ENCODE measurements around the gene UBE2J2.
A peak's percentile ranks its signal among the peaks of the same experiment; 100 is the strongest.

Gene UBE2J2

GRCh38 chr1:1281533-1282321 is 8.1 kb upstream of the UBE2J2 start:
- FAIRE-seq, result no peak
- DNase-seq (ENCODE audit: low spot score), result no peak

DNA sequence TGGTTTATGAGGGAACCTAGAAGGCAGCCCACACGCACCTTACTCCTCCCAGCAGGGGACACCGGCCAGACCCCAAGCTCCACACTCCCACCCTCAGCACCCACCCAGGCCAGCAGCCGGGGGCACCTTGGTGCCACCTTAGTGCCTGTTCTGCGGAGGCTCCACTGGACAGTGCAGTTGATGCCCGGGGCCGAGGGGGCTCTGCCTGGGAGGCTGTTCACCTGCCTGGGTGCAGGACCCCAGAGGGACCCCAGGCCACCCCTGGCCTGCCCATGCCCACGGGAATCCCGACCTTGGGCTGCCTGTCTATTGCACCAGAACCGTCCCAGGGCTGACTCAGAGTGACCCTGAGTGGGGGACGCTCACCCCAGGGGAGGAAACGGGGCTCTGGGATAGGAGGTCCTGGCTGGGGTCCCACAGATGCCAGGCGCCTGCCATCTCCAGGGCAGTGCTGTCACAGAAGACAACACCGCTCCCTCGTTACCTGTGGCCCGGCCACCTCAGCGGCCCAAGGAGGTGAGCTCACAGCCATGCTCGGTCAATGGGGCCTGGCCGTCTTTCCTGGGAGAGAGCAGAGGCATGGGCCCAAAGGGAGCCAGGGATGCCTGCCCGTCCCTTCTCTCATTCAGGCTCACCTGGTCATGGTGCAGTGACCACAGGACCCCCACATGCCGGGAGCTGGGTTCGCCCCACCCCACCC is 7.3 kb upstream of the UBE2J2 start:
- FAIRE-seq, result no peak
- no peak for DNase-seq (ENCODE audit: low spot score)

DNA sequence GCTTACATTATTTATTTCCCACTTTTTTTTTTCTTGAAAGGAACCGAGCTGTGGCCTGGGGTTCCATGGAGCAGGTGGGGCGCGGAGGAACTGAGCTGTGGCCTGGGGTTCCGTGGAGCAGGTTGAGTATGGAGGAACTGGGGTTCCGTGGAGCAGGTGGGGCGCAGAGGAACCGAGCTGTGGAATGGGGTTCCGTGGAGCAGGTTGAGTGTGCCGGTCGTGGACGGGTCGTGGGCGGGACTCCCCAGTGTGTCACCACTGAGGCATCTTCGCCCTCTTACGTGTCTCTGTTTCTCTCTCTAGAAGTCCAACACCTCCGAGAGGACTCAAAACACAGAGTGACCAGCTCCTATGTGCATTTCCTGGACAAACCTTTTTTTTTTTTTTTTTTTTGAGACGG is 5.4 kb upstream of the UBE2J2 start:
- no peak for FAIRE-seq

DNA sequence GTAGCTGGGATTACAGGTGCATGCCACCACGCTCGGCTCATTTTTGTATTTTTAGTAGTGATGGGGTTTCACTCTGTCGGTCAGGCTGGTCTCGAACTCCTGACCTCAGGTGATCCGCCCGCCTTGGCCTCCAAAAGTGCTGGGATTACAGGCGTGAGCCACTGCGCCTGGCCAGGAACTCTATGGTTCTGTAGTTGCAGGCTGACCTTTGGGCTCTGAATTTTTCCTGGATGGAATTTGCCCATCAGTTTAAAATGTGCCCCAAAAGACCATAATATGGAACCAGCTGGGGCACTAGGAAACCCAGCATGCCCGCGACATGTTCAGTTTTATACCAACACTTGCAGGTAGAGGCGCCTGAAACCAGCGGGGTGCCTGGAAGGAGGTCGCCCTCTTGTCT is 5.0 kb upstream of the UBE2J2 start:
- no peak for FAIRE-seq
- no peak for DNase-seq (ENCODE audit: low spot score)

More for the DNA sequence above, 5.4 kb upstream of the UBE2J2 start:
- no peak for DNase-seq (ENCODE audit: low spot score)

- FAIRE-seq (no peak), DNase-seq (ENCODE audit: low spot score) (no peak)
Observed at GRCh38 chr1:1275836-1276235, 2.2 kb upstream of the UBE2J2 start.

- no peak for FAIRE-seq
- no peak for DNase-seq (ENCODE audit: low spot score)
Observed at GRCh38 chr1:1274931-1275431, 1.3 kb upstream of the UBE2J2 start.

GRCh38 chr1:1274299-1274930 is 761 bp upstream of the UBE2J2 start:
- DNase-seq (ENCODE audit: low spot score) (no peak), FAIRE-seq (no peak)

GRCh38 chr1:1273209-1273511 is 494 bp downstream of the UBE2J2 start:
- FAIRE-seq (no peak), DNase-seq (ENCODE audit: low spot score) (no peak)

- no peak for FAIRE-seq
Observed at GRCh38 chr1:1272341-1273208, 1.1 kb downstream of the UBE2J2 start.

GRCh38 chr1:1270813-1271212 is 2.8 kb downstream of the UBE2J2 start:
- FAIRE-seq, result no peak
- DNase-seq (ENCODE audit: low spot score), result no peak

More at GRCh38 chr1:1272341-1273208, 1.1 kb downstream of the UBE2J2 start:
- DNase-seq (ENCODE audit: low spot score), result no peak

DNA sequence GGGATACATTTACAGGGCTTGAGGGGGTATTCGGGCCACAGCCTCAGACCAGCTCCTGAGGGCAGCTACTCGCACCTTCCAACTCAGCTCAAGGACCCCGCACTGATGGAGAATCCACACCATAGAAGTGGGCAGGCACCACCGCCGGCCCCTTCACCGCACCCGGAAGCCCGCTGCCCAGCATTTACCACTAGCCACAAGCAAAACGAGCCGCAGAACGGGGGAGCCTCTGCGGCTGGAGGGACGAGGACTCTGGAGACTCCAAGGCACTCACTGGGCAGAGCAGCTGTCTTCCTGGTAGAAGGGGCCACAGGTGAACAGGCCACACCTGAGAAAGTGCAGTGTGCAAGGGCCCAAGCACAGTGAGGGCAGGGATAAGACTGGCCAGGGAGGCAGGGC is 5.4 kb downstream of the UBE2J2 start:
- FAIRE-seq (no peak), DNase-seq (ENCODE audit: low spot score) (no peak)

GRCh38 chr1:1267488-1268283 is 6.0 kb downstream of the UBE2J2 start:
- no peak for FAIRE-seq
- DNase-seq (ENCODE audit: low spot score), result no peak

DNA sequence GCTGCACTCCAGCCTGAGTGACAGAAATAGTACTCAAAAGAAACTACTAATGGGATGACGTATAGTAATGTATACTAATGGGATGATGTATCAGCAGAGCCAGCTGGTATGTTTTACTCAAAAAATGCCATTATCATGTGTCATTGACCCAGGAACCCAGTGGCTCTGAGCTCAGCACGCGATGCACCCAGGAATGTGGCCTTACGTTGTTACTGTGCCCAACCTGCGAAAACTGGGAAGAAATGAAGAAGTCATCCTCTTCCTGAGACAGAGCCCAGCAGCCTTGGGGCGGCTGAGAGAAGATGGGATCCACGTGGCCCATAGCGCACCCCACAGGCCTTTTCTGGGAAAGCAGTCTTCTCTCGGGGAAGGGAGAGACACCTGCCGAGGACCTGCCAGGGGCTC is 8.8 kb downstream of the UBE2J2 start:
- FAIRE-seq (no peak), DNase-seq (ENCODE audit: low spot score) (peak; percentile 42)

GRCh38 chr1:1264026-1264425 is 9.6 kb downstream of the UBE2J2 start:
- FAIRE-seq, result no peak
- DNase-seq (ENCODE audit: low spot score), result no peak

GRCh38 chr1:1262758-1263157 is 10.9 kb downstream of the UBE2J2 start:
- DNase-seq (ENCODE audit: low spot score) (no peak), FAIRE-seq (no peak)

GRCh38 chr1:1262071-1262470 is 11.6 kb downstream of the UBE2J2 start:
- DNase-seq (ENCODE audit: low spot score) (no peak), FAIRE-seq (no peak)

- DNase-seq (ENCODE audit: low spot score), result no peak
- FAIRE-seq, result no peak
Observed at GRCh38 chr1:1260843-1261560, 12.7 kb downstream of the UBE2J2 start.

GRCh38 chr1:1259951-1260600 is 13.6 kb downstream of the UBE2J2 start:
- FAIRE-seq, result no peak

DNA sequence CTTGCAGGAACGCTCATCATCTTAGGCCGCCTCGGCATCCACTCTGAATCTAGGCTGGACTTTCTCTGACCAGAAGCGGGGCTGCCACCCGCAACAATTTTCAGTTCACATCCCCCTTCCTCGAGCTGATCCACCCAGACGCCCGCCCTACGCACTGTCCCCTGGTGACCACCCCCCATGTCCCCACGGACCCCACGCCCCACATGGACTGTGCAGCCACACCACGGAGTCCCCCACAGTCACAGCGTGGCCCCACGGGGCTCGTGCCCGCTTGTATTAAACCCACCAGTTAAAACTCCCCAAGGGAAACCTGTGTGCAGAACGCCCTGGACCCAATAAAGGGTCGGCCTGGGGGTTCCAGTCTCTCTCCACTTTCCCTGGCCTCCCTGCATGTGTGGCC is 14.1 kb downstream of the UBE2J2 start:
- FAIRE-seq (no peak), DNase-seq (ENCODE audit: low spot score) (no peak)

More at GRCh38 chr1:1259951-1260600, 13.6 kb downstream of the UBE2J2 start:
- no peak for DNase-seq (ENCODE audit: low spot score)

Data from urothelium cell line (cell line).